ENCODE results near the gene TFF2. TPM values are rescaled to one million over a fixed set of nuclear protein-coding genes. Genes with fewer than 3 reads are reported as not detected.

The TFF2 gene
- total RNA-seq, 1 experiment from 2014 or later, result not detected

- Mint-ChIP-seq H3K36me3 (ENCODE audit: insufficient read depth, unreplicated experiment) (no peaks in the 10 kb centered on the region), H3K4me1 (ENCODE audit: low read depth, unreplicated experiment) (peaks cover 7% of the 10 kb centered on the region), H3K27ac (ENCODE audit: unreplicated experiment) (no peak overlapping the region), H3K4me3 (ENCODE audit: low read depth, unreplicated experiment) (no peak overlapping the region), H3K9me3 (ENCODE audit: low read depth, unreplicated experiment) (peaks cover 4% of the 10 kb centered on the region), H3K27me3 (ENCODE audit: unreplicated experiment) (peaks cover 17% of the 10 kb centered on the region)
- no TSS peak for BruUV-seq (replicated peaks)
- intact Hi-C loops (cut with micrococcal nuclease; ENCODE audit: unreplicated experiment), result no loop called here
- no peak for TF ChIP-seq CTCF (IDR thresholded peaks at IDR 0.05; ENCODE audit: unreplicated experiment)
- CTCF ChIA-PET, result no interaction called here
- DNase-seq, result no peak
Observed at GRCh38 chr21:42351626-42352440, 1.0 kb upstream of the TFF2 start.

- DNase-seq, result no peak
- Mint-ChIP-seq H3K9me3 (ENCODE audit: low read depth, unreplicated experiment) (peaks cover 4% of the 10 kb centered on the region), H3K27ac (ENCODE audit: unreplicated experiment) (no peak overlapping the region), H3K4me1 (ENCODE audit: low read depth, unreplicated experiment) (peaks cover 7% of the 10 kb centered on the region), H3K36me3 (ENCODE audit: insufficient read depth, unreplicated experiment) (no peaks in the 10 kb centered on the region), H3K4me3 (ENCODE audit: low read depth, unreplicated experiment) (no peak overlapping the region), H3K27me3 (ENCODE audit: unreplicated experiment) (peaks cover 17% of the 10 kb centered on the region)
- CTCF ChIA-PET, result no interaction called here
- BruUV-seq (replicated peaks), result no TSS peak
- intact Hi-C loops (cut with micrococcal nuclease; ENCODE audit: unreplicated experiment), result no loop called here
- no peak for TF ChIP-seq CTCF (IDR thresholded peaks at IDR 0.05; ENCODE audit: unreplicated experiment)
Observed at GRCh38 chr21:42350318-42350910, 380 bp downstream of the TFF2 start.

- TF ChIP-seq CTCF (IDR thresholded peaks at IDR 0.05; ENCODE audit: unreplicated experiment), result no peak
- Mint-ChIP-seq H3K27me3 (ENCODE audit: unreplicated experiment) (peaks cover 17% of the 10 kb centered on the region), H3K9me3 (ENCODE audit: low read depth, unreplicated experiment) (peaks cover 4% of the 10 kb centered on the region), H3K27ac (ENCODE audit: unreplicated experiment) (no peak overlapping the region), H3K4me1 (ENCODE audit: low read depth, unreplicated experiment) (peaks cover 7% of the 10 kb centered on the region), H3K4me3 (ENCODE audit: low read depth, unreplicated experiment) (no peak overlapping the region), H3K36me3 (ENCODE audit: insufficient read depth, unreplicated experiment) (no peaks in the 10 kb centered on the region)
- intact Hi-C loops (cut with micrococcal nuclease; ENCODE audit: unreplicated experiment), result no loop called here
- CTCF ChIA-PET, result no interaction called here
- no peak for DNase-seq
- BruUV-seq (replicated peaks), result no TSS peak
Observed at GRCh38 chr21:42349420-42350317, 1.1 kb downstream of the TFF2 start.

GRCh38 chr21:42348762-42349161, 2.0 kb downstream of the TFF2 start:
- BruUV-seq (replicated peaks), result no TSS peak
- H3K9me3 Mint-ChIP-seq (ENCODE audit: low read depth, unreplicated experiment), result peaks cover 4% of the 10 kb centered on the region
- CTCF ChIA-PET, result no interaction called here

More at GRCh38 chr21:42348762-42349161, 2.0 kb downstream of the TFF2 start:
- no peak overlapping the region for H3K4me3 Mint-ChIP-seq (ENCODE audit: low read depth, unreplicated experiment)
- peaks cover 13% of the 10 kb centered on the region for H3K27me3 Mint-ChIP-seq (ENCODE audit: unreplicated experiment)
- intact Hi-C loops (cut with micrococcal nuclease; ENCODE audit: unreplicated experiment), result no loop called here
- no peak overlapping the region for H3K27ac Mint-ChIP-seq (ENCODE audit: unreplicated experiment)
- peaks cover 7% of the 10 kb centered on the region for H3K4me1 Mint-ChIP-seq (ENCODE audit: low read depth, unreplicated experiment)
- no peaks in the 10 kb centered on the region for H3K36me3 Mint-ChIP-seq (ENCODE audit: insufficient read depth, unreplicated experiment)
- no peak for DNase-seq
- no peak for TF ChIP-seq CTCF (IDR thresholded peaks at IDR 0.05; ENCODE audit: unreplicated experiment)

Measured in Calu3 (cell line).